ENCODE results near the gene CABCOCO1. TPM values are rescaled to one million over a fixed set of nuclear protein-coding genes. Genes with fewer than 3 reads are reported as not detected.

The CABCOCO1 gene
- total RNA-seq, 1 donor from 2014 or later, result 0.19 TPM

DNA sequence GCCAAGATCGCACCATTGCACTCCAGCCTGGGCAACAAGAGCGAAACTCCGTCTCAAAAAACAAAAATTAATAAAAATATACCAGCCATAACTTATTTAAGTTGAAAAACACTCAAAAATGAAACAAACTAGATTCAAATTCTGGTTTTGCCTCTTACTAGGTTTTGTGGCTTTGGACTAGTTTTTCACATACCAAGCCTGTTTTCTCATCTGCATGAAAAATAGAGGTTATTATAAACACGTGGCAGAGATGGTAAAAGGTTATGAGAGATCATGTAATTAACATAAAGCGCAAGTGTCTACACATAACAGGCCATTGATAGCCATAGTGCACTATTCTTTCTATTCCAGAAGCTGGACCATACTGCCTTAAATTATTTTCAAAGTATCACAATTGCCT, 35.5 kb upstream of the CABCOCO1 start:
- DNase-seq (ENCODE audit: extremely low spot score, unreplicated experiment), result no peak
- Mint-ChIP-seq H3K27ac (ENCODE audit: unreplicated experiment) (peak overlapping the region; percentile 84), H3K9me3 (ENCODE audit: unreplicated experiment) (no peaks in the 10 kb centered on the region), H3K4me3 (ENCODE audit: unreplicated experiment) (no peak overlapping the region), H3K27me3 (ENCODE audit: unreplicated experiment) (no peaks in the 10 kb centered on the region), H3K4me1 (ENCODE audit: unreplicated experiment) (peaks cover 61% of the 10 kb centered on the region), H3K36me3 (ENCODE audit: unreplicated experiment) (no peaks in the 10 kb centered on the region)
- TF ChIP-seq, protein P1, sequence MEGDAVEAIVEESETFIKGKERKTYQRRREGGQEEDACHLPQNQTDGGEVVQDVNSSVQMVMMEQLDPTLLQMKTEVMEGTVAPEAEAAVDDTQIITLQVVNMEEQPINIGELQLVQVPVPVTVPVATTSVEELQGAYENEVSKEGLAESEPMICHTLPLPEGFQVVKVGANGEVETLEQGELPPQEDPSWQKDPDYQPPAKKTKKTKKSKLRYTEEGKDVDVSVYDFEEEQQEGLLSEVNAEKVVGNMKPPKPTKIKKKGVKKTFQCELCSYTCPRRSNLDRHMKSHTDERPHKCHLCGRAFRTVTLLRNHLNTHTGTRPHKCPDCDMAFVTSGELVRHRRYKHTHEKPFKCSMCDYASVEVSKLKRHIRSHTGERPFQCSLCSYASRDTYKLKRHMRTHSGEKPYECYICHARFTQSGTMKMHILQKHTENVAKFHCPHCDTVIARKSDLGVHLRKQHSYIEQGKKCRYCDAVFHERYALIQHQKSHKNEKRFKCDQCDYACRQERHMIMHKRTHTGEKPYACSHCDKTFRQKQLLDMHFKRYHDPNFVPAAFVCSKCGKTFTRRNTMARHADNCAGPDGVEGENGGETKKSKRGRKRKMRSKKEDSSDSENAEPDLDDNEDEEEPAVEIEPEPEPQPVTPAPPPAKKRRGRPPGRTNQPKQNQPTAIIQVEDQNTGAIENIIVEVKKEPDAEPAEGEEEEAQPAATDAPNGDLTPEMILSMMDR (IDR thresholded peaks at IDR 0.05), result no peak

DNA sequence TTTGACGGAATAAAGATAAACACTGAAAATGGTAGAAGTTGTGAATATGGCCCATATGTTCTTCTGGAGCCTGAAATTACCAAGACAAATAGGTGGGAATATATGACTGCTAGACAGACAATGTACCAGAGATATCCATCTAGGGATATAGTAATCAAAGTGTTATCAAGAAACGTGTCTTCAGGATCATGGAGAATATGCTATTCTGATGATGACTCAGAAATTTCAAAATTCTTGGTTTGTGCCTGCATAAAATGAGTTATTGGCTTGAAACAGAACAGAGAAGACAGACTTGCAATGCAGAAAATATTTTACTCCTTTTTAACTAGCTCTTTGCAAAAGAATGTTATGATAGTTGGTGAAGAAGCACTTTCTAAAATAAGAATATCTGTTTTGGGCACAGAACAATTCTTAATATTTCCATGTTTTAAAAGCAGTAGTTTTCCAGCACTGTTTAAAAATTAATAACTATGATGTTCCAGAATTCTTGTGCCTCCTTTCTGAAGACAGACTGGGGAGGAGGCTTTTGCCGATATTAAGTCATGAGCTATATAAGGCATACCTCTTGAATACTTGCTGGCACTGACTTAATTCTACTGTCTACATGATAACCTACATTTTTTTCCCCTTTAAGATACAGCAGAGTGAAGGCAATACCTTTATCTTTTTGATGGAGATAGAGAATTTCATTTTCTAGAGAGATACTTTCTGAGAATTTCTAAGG, 34.4 kb upstream of the CABCOCO1 start:
- TF ChIP-seq, protein P1 (IDR thresholded peaks at IDR 0.05), result no peak
- Mint-ChIP-seq H3K27me3 (ENCODE audit: unreplicated experiment) (no peaks in the 10 kb centered on the region), H3K4me1 (ENCODE audit: unreplicated experiment) (peaks cover 60% of the 10 kb centered on the region), H3K36me3 (ENCODE audit: unreplicated experiment) (no peaks in the 10 kb centered on the region), H3K27ac (ENCODE audit: unreplicated experiment) (peak overlapping the region; percentile 84), H3K9me3 (ENCODE audit: unreplicated experiment) (no peaks in the 10 kb centered on the region), H3K4me3 (ENCODE audit: unreplicated experiment) (peak overlapping the region; percentile 3)
- DNase-seq (ENCODE audit: extremely low spot score, unreplicated experiment), result no peak

DNA sequence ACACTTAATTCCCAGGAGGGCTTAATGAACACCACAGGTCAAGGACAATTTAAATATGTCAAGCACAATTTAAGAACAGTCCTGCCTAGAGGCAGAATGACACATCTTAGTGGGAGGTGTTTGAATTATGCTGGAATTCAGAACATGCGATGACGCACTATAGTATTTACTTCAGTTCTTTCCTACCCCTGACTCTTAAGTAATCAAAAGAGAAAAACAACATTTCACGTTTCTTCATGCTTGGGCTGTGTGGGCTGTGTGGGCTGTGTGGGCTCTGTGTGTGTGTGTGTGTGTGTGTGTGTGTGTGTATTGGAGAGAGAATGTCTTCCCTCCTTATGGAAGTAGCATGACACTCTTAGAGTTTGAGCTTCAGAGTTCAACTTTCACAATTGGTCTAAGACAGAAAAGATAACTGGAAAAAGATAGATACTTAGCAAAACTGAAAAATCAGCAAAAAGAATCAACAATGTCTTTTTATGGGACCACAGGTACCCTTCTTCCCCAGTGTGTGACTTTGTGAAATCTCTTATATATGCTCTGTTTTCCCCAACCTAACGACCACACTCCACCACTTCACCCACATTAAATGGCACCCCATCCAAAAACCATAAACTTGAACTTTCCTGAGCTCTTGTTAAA, 33.7 kb upstream of the CABCOCO1 start:
- DNase-seq (ENCODE audit: extremely low spot score, unreplicated experiment), result no peak
- peaks cover 60% of the 10 kb centered on the region for H3K4me1 Mint-ChIP-seq (ENCODE audit: unreplicated experiment)
- TF ChIP-seq, protein P1 (IDR thresholded peaks at IDR 0.05), result no peak
- peak overlapping the region; percentile 24 for H3K4me3 Mint-ChIP-seq (ENCODE audit: unreplicated experiment)
- no peaks in the 10 kb centered on the region for H3K9me3 Mint-ChIP-seq (ENCODE audit: unreplicated experiment)
- H3K36me3 Mint-ChIP-seq (ENCODE audit: unreplicated experiment), result no peaks in the 10 kb centered on the region
- no peaks in the 10 kb centered on the region for H3K27me3 Mint-ChIP-seq (ENCODE audit: unreplicated experiment)
- peak overlapping the region; percentile 84 for H3K27ac Mint-ChIP-seq (ENCODE audit: unreplicated experiment)

DNA sequence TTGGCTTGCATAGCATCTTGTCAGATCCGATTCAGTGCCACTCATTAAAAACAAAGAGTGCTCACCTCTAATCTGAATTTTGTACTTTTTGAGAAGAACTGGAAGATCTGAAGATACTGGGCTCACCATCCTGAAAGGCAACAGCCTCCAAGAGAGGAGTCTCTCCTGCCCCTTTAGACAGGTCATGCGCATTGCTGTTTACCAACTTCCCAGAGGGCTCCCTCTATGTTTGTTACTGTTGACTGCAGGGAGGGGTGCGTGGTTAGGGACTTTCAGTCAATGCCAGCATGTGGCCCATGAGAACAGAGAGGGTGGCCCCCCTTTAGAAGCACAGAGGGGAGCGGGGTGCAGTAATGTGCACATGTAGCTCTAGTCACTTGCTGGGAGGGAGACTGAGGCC, 33.2 kb upstream of the CABCOCO1 start:
- peak overlapping the region; percentile 24 for H3K4me3 Mint-ChIP-seq (ENCODE audit: unreplicated experiment)
- no peaks in the 10 kb centered on the region for H3K9me3 Mint-ChIP-seq (ENCODE audit: unreplicated experiment)
- H3K27me3 Mint-ChIP-seq (ENCODE audit: unreplicated experiment), result no peaks in the 10 kb centered on the region
- no peak for DNase-seq (ENCODE audit: extremely low spot score, unreplicated experiment)
- H3K27ac Mint-ChIP-seq (ENCODE audit: unreplicated experiment), result peak overlapping the region; percentile 84
- H3K36me3 Mint-ChIP-seq (ENCODE audit: unreplicated experiment), result no peaks in the 10 kb centered on the region
- peaks cover 64% of the 10 kb centered on the region for H3K4me1 Mint-ChIP-seq (ENCODE audit: unreplicated experiment)
- TF ChIP-seq, protein P1 (IDR thresholded peaks at IDR 0.05), result no peak

DNA sequence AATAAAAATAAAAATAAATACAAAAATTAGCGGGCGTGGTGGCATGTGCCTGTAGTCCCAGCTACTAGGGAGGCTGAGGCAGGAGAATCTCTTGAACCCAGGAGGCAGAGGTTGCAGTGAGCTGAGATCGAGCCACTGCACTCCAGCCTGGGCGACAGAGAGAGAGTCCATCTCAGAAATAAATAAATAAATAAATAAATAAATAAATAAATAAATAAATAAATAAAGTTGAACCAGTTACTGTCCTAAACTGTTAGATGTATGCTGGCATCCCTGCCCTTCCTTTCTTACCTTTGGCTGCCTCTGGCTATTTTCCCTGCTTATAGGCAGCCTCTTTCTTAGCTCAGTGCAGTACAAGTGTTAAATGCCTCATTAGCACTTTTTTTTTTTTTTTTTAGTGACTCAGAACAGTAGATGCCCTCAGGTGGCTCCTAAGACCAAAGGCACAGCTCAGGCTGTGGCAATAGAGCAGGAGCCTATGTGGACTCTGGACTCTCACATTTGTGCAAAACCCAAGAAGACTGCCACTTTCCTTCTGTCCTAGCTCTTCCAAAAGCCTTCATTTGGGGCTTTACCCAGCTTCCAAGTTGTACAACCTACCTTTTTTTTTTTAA, 30.6 kb upstream of the CABCOCO1 start:
- no peaks in the 10 kb centered on the region for H3K9me3 Mint-ChIP-seq (ENCODE audit: unreplicated experiment)
- TF ChIP-seq, protein P1 (IDR thresholded peaks at IDR 0.05), result no peak
- no peak for DNase-seq (ENCODE audit: extremely low spot score, unreplicated experiment)
- peaks cover 75% of the 10 kb centered on the region for H3K4me1 Mint-ChIP-seq (ENCODE audit: unreplicated experiment)
- no peak overlapping the region for H3K27ac Mint-ChIP-seq (ENCODE audit: unreplicated experiment)
- H3K27me3 Mint-ChIP-seq (ENCODE audit: unreplicated experiment), result no peaks in the 10 kb centered on the region
- no peak overlapping the region for H3K4me3 Mint-ChIP-seq (ENCODE audit: unreplicated experiment)
- H3K36me3 Mint-ChIP-seq (ENCODE audit: unreplicated experiment), result no peaks in the 10 kb centered on the region
